ENCODE data around the gene TTC16.
"Not testable (repeated sequence)": the region's sequence is repeated elsewhere in the genome, so short reads cannot be mapped to it uniquely, and the experiment has no call there.

Gene TTC16

GRCh38 chr9:127746959-127747569 lies 31.2 kb downstream of the TTC16 start:
- DNase-seq = peak; percentile 32 to 41

- no peak for DNase-seq
Observed at GRCh38 chr9:127749090-127749787, 33.4 kb downstream of the TTC16 start.

GRCh38 chr9:127751269-127752054 lies 35.6 kb downstream of the TTC16 start:
- DNase-seq = no peak

GRCh38 chr9:127753148-127753547 lies 37.3 kb downstream of the TTC16 start:
- no peak for DNase-seq

DNA sequence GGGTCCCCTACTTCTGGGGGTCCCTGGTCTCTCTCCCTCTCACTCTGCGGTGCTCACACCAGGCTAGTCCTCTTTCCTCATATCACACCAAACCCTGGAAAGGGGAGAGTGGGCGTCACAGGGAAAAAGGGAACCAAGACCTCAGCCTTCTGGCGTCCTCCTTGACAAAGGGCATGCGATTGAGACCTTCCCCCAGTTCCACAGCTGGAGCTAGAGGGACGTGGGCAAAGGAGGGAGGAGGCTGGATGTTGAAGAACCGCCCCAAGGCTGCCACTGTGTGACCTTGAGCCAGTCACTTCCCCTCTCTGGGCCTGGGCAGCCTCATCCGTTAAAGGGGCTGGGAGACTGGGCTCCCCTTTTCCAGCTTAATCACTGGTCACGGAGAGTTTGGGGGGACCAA lies 37.7 kb downstream of the TTC16 start:
- no peak for DNase-seq

GRCh38 chr9:127754099-127755060 lies 38.5 kb downstream of the TTC16 start:
- DNase-seq = no peak

GRCh38 chr9:127755061-127756060 lies 39.5 kb downstream of the TTC16 start:
- DNase-seq = no peak

- no peak for DNase-seq
Observed at GRCh38 chr9:127756233-127756632, 40.4 kb downstream of the TTC16 start.

DNA sequence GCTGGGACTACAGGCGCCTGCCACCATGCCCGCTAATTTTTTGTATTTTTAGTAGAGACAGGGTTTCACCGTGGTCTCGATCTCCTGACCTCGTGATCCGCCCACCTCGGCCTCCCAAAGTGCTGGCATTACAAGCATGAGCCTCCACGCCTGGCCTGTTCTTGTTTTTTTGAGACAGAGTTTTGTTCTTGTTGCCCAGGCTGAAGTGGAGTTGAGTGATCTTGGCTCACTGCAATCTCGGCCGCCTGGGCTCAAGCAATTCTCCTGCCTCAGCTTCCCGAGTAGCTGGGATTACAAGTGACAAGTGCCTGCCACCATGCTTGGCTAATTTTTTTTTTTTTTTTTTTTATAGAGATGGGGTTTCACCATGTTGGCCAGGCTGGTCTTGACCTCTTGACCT lies 40.9 kb downstream of the TTC16 start:
- not testable (repeated sequence) for DNase-seq

DNA sequence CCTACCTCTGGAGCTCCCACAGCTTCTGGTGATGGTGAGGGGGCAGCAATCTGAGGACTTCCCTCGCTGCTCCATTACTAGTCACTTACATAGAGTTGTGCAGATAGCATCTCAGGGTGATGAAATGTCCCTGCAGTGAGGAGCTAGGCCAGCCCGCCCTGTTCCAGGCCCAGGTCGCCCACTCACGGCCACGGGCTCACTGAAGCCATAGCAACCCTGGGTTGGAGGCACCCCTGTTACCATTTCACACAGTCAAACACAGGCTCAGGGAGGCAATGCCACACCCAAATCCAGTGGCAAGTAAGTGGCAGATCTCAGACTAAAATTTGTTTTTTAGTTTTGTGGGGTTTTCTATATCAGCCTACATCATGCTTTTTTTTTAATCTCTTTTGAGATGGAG lies 43.0 kb downstream of the TTC16 start:
- DNase-seq = no peak

DNA sequence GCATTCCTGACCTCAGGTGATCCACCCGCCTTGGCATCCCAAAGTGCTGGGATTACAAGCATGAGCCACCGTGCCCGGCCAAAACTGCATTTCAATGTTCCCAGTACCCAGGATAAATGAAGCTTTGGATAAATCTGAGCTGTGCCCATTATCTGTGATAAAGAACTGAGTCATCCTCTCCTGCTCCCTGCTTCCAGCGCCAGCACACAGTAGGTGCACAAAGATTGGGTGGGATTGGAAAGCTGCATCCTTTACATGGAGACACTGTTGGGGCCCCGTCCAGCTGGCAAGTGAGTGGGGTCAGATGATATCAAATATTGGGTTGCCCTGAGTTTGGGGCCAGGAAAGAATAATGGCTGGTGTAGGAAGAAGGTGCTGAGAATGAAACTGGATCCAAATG lies 45.2 kb downstream of the TTC16 start:
- no peak for DNase-seq

- DNase-seq = no peak
Observed at GRCh38 chr9:127761491-127761956, 45.6 kb downstream of the TTC16 start.

- no peak for DNase-seq
Observed at GRCh38 chr9:127762111-127762676, 46.3 kb downstream of the TTC16 start.

DNA sequence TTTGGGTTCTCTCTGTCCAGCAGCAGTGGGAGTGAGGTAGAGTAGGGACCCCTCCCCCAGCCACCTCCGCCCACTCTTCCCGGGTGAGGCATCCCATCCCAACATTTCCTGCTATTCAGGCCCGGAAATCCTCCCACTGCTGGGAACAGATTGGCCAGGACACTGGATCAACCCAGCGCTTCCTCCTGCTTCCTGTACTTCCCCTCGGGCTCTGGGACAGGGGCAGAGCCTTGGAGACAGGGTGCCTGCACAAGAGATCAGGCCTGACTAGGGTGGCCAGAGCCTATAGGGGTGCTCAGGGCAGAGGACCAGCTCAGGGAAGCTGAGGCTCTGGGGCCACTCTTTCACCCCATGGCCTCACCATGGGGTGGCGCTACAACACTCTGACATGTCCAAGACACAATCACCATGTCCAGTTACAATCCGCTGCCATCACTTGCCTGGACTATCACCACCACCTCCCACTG lies 48.1 kb downstream of the TTC16 start:
- peak; percentile 30 to 45 for DNase-seq

DNA sequence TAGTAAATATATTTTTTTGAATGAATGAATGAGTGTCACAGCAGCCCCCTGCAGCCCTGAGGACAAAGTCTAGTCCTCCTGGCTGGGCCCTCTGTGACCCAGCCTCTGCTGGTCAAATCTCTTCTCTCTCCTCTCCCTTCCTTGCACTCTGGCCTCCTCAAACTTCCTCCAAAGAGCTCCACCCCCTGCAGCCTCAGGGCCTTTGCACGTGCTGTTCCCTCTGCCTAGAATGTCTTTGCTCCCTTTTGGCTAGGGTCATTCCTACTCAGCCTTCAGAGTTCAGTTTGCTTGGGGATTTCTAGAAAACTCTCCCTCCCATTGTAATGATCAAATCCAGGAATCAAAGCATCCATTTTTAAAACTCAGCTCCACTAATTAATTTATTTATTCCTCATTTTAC lies 49.5 kb downstream of the TTC16 start:
- no peak for DNase-seq

GRCh38 chr9:127767410-127767809 lies 51.5 kb downstream of the TTC16 start:
- peak in 1 of 2 donors; percentile 41 for DNase-seq

DNA sequence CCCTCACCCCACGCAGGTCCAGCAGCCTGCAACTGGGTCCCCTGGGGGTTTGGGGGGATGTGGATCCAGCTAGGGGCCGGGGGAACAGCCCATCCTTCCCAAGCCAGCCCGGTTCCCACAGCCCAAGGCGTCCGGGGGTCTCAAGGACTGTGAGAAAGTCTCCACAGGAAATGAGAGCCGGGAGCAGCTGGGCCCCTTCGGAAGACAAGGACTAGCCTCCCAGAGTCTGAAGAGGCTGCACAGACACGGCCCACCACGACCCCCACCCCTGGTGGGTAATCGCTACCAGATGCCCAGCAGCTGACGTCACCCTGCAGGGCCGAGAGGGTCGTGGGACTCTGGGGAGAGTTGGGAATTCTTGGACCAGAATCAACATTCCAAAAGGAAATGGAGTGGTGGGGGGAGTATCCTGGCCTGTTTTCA lies 52.0 kb downstream of the TTC16 start:
- DNase-seq = no peak

DNA sequence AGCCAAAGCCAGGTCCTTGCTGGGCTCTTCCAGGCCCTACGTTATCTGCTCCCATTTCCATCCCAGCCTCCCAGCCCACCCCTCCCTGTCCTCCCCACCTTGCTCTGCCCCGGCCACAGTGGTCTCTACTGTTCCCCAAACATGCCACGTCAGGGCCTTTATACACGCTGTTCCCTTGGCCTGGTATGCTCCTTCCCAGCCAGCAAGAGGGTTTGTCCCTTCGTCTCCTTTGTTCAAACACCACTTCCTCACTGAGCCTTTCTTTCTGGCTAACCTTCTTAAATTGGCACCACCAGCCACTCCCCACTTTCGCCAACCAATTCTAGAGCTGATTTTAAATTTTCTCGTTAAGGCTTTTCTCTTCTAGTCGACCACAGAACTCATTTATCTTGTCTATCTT lies 52.8 kb downstream of the TTC16 start:
- DNase-seq = no peak

DNA sequence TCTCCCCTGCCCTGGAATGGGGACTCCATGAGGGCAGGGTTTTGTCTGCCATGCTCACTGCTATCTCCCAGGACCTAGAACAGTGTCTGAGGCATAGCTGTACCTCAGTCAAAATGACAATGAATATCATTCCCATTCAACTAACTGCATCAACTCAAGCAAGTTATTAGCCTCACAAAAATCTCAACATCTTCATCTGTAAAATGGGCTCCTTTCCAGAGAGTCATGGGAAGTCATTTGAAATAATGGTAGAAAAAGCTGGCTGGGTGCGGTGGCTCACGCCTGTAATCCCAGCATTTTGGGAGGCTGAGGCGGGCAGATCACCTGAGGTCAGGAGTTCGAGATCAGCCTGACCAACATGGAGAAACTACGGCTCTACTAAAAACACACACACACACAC lies 53.2 kb downstream of the TTC16 start:
- no peak for DNase-seq

DNA sequence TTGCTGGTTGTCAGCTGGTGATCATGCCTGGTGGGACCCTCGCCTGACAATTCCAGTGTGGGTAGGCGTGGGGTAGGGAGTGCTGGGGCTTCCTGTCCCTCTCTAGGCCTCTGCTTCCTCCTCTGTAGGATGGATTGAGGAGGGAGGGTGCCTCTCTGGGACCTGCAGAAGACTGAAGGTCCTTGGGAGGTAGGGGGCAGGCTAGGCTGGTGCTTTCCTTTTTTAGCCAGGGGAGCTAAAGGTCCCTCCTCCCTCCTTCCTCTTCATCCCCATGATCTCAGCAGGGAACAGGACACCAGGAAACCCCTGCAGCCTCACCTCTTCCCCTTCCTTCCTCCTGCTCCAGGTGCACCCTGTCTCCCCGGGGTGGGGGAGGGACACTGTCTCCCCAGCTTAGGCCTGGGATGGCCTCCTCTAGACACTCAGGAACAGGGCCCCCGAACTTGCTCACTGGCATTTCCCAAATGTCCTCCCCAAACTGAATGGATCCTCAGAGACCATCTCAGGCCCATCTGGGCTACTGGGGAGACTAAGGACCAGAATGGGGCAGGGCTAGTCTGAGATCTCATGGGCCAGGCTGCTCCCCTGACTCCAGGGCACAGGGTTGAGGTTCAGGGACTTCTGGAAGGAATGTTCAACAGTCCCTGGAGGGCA lies 54.2 kb downstream of the TTC16 start:
- no peak for DNase-seq

All from CD4-positive, alpha-beta T cell treated with Interferon alpha-2 for 1 hour (primary cell).